SK-N-MC (cell line): ENCODE results near the gene ADISSP.

Experiments
- EZH2 ChIP-seq: fragments of 200-600 bp; sonication (generic); IDR thresholded peaks from one replicate; pipeline ENCODE4 v1.6.1; 2017; ENCODE audit warnings: antibody characterized with exemption
- POLR2AphosphoS5 ChIP-seq: IDR thresholded peaks from 2 replicates; pipeline ENCODE4 v1.6.1; 2012; ENCODE audit warnings: mild to moderate bottlenecking, low read depth, low read length, borderline replicate concordance

DNA sequence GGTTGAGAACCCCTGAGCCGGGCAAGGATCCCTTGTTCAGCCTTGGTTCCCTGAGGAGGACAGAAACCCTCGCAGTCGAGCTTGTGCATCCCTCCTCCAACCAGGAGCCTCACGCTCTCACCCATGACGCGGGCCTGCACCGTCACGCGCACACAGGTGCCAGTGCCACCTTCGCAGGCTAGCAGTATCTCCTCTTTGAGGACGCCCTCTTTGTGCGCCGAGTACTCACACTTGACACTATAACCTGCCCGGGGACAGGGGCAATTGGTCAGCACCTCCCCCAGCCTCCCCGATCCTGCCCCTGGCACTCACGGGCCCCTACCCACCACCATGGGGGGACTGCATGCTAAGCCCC lies 13.3 kb downstream of the ADISSP start:
- no peak for TF ChIP-seq POLR2AphosphoS5
- TF ChIP-seq EZH2: no peak
